SW480 (cell line): ENCODE data around the gene PPIG.
"Not testable (repeated sequence)": the region's sequence is repeated elsewhere in the genome, so short reads cannot be mapped to it uniquely, and the experiment has no call there.

Experiments
- DNase-seq: peaks from one replicate; pipeline ENCODE4 v3.0.0-alpha.2; 2016; ENCODE audit warnings: low spot score

The PPIG gene

GRCh38 chr2:169584005-169584877 lies at the start of gene PPIG:
Gene PPIG (plus strand): TSS chr2:169584351. CDS start chr2:169604042, 19,691 bp downstream.
- peak; percentile 94 for DNase-seq

- not testable (repeated sequence) for DNase-seq
Observed at GRCh38 chr2:169539460-169539859, 44.7 kb upstream of the PPIG start.

DNA sequence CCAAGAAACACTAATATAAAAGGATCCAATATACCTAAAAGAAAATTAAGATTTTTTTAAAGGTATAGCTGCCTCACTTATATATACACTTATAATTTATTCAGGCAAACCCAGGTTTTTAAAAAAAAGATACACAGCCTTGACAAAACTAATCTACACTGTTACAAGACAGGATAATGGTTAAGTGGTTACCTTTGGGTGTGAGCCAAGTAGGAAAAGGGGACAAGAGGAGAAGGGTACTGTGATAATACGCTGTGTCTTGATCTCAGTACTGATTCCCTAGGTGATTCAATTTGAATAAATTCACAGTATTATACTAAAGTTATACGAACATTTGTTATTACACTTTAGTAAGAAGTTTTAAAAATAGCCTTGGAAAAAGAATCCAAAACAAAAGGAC lies 44.0 kb upstream of the PPIG start:
- no peak for DNase-seq

DNA sequence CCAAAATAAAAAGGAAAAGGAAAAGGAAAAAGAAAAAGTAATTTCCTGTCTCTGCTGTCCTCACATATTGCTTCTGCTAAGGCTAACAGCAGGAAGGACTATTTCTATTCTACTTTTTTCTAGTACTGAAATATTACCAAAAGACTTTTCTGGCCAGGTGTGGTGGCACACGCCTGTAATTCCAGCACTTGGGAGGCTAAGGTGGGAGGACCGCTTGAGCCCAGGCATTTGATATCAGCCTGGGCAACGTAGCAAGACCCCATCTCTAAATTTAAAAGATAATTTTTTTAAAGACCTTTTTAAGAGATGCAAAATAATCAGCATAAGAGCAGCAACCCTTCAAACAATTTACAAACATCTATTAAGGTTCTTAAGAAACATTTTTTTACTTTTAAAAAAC lies 41.7 kb upstream of the PPIG start:
- DNase-seq: no peak

- no peak for DNase-seq
Observed at GRCh38 chr2:169546756-169547155, 37.4 kb upstream of the PPIG start.

GRCh38 chr2:169561364-169561763 lies 22.8 kb upstream of the PPIG start:
- DNase-seq: no peak

GRCh38 chr2:169562084-169562483 lies 22.1 kb upstream of the PPIG start:
- not testable (repeated sequence) for DNase-seq

DNA sequence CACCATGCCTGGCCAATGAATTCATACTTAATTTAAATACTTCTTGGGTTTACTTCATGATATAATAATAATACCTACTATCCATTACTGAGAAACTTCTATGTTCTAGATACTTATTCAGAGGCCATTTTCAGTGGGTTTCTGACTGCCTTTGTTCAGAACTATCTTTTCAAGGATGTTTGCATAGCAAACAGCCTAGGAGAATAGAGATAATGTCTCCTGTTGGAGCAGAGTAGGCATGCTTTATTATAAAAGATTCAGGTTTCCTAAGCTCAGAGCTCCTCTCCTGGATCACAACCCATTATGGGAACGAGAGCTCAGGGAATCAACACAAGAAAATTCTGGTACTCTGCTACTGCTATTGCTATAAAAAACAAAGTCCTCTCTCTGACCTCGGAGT lies 21.6 kb upstream of the PPIG start:
- no peak for DNase-seq

GRCh38 chr2:169565686-169566085 lies 18.5 kb upstream of the PPIG start:
- no peak for DNase-seq

- DNase-seq: no peak
Observed at GRCh38 chr2:169569948-169570347, 14.2 kb upstream of the PPIG start.

- not testable (repeated sequence) for DNase-seq
Observed at GRCh38 chr2:169570752-169571151, 13.4 kb upstream of the PPIG start.

DNA sequence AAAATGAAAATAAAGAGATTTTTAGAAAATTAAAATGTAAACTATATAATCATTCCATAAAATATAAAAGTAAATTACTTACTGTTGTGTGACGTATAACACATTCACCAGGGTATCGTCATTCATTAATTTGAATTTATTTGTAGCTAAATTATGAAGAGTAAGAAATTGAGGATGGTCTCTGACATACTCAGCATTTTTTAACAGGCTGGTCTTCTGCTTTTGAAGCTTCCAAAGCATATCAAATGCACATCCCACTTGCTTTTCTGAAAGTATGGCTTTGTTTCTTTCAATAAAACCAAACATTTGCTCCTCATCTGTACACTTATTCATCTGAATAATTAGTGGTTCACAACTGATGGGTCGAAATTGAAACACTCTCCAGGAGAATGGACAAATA lies 12.6 kb upstream of the PPIG start:
- no peak for DNase-seq

- DNase-seq: no peak
Observed at GRCh38 chr2:169572189-169572588, 12.0 kb upstream of the PPIG start.

- DNase-seq: no peak
Observed at GRCh38 chr2:169572821-169573159, 11.4 kb upstream of the PPIG start.

DNA sequence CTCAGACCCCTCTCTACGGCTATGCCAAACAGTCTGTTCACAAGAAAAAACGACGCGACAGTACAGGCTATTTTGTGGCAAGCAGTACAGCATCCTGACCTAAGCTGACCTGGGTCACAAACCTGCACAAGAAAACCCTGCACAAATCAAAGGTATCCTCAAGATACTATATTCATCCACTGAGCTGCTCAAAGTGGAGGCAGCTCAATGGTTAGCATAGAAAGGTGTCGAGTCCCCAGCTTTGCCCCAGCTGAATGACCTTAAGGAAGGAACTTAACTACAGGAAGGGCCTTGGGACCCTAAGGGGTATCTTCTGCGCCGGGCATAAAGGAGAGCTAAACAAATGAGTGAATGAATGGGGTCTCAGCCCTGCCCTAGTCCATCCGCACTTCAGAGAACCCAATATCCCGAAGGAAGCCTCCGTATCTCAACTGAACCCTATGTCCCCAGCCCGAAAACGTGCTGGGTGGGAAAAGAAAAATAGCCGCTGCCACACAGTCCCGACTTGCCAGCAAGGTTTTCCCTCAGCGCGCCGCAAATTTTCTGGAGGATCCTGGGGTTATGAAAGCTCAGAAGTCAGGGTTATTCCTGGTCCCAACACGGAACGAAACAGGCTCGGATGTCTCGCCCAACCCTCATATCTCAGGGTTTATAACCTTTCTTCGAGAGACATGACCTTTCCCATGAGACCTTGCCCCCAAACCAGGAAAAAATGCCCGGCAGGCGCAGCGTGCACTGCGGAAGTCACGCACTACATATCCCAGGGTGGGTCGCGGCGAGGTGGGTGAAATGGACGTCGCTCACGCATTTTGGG lies 10.8 kb upstream of the PPIG start, which contains the start of gene FASTKD1:
Gene FASTKD1 (minus strand): TSS at position 706 of the 814 bp plus-strand sequence. CDS start 1,836 bp downstream, outside the sequence.
- DNase-seq: peak; percentile 91

DNA sequence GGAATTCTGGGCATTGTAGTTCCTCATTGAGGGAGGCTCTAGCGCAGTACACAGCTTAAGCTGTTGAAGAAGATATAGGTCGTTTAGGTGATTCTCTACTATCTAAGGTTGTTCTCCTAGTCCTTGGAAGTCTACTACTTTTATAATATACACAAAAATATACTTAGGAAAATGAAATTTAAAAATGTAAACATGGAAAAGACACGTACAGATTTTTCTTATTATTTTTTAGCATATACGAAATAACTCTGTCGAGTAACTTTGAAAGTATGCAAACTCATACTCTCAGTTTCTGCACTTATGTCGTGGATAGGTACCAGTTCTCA lies 10.2 kb upstream of the PPIG start:
- no peak for DNase-seq

- not testable (repeated sequence) for DNase-seq
Observed at GRCh38 chr2:169574539-169574938, 9.6 kb upstream of the PPIG start.

DNA sequence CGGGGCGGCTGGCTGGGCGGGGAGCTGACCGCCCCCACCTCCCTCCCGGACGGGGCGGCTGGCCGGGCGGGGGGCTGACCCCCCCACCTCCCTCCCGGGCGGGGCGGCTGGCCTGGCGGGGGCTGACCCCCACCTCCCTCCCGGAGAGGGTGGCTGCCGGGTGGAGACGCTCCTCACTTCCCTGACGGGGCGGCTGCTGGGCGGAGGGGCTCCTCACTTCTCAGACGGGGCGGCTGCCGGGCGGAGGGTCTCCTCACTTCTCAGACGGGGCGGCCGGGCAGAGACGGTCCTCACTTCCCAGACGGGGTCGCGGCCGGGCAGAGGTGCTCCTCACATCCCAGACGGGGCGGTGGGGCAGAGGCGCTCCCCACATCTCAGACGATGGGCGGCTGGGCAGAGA lies 8.9 kb upstream of the PPIG start:
- not testable (repeated sequence) for DNase-seq

DNA sequence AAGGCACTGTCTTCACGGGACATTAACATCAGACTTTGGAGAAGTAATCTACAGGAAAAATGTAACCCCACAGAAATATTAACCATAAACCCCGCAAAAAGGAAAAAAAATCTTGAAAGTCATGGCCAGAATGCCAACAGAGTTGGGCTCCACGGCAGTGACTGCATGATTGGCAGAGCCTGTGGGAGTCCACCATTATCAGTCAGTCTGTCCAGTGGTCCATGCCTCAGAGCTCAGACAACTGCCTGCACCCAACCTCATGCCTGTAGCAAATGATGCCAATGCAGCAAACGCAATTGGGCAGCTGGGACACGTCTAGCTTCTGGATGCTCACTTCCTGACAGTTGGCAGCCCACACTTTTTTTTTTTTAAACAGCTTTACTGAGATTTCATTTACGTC lies 5.1 kb upstream of the PPIG start:
- DNase-seq: no peak

DNA sequence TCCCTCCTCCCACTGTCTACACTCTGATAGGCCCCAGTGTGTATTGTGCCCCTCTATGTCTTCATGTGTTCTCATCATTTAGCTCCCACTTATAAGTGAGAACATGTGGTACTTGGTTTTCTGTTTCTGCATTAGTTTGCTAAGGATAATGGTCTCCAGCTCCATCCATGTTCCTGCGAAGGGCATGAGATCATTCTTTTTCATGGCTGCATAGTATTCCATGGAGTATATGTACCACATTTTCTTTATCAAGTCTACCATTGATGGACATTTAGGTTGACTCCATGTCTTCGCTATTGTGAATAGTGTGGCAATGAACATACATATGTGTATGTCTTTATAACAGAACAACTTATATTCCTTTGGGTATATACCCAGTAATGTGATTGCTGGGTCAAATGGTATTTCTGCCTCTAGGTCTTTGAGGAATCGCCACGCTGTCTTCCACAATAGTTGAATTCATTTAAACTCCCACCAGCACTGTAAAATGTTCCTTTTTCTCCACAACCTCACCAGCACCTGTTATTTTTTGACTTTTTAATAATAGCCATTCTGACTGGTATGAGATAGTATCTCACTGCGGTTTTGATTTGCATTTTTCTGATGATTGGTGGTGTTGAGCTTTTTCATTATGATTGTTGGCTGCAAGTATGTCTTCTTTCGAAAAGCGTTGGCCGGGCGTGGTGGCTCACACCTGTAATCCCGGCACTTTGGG lies 1.4 kb upstream of the PPIG start:
- not testable (repeated sequence) for DNase-seq

DNA sequence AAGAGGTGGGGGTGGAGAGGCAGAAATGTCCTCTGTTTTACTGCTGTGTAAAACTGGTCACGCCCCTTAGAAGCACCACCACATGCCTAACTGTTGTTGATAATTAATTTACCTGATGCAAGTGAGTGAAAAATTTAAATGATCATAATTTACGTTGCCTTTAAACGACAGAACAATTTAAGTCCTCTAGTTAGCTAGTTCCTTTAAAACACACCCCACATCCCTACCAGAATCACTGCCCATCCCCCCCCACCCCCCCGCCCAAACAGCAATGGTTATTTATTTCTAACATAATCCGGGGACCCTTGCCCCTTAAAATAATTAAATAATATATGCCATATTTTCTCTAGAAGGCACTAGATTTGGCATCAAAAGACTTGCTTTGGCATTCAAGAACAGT lies 633 bp upstream of the PPIG start:
- DNase-seq: no peak

DNA sequence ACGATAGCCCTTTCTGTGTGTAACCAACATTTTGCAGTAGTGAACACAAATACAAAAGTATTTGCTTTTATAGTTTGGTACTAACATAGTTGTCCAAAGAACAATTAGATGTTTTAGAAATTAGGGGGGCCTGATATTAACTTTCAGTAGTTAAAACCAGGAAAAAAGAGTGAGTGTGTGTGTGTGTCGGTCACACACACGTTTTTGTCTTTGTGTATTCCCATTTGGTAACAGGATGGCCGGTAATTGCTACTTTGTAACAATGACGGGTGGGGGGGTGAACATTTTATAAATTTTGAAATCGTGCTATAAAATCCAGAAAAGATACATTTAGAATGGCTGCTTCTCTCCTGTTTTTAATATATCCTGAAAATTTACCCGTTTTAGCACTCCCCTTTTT lies 1.5 kb downstream of the PPIG start:
- no peak for DNase-seq

DNA sequence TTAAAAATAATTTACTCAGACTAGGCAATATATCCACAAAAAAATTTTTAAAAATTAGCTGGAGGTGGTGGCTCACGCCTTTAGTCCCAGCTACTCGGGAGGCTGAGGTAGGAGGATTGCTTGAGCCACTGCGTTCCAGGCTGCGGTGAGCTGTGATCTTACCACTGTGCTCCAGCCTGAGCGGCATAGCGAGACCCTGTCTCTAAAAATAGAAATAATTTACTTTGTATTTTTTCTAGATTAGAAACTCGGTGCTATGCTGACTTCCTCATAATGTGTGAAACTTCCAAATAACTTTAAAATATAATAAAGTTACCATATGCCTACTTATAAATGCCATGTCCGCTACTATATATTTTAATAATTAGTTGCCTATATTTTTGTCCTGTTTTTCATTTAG lies 6.7 kb downstream of the PPIG start:
- DNase-seq: no peak
